HG03432 (cell line): ENCODE results near the gene ARHGAP24.
"Not testable (repeated sequence)": the region's sequence is repeated elsewhere in the genome, so short reads cannot be mapped to it uniquely, and the experiment has no call there.

Experiments used
- ATAC-seq: cut with Tn5 transposase; IDR thresholded peaks from one replicate; pipeline ENCODE4 v1.9.1; 2021; ENCODE audit warnings: mild to moderate bottlenecking, moderate library complexity; ENCODE audit not compliant: unreplicated experiment

The ARHGAP24 gene

GRCh38 chr4:85833302-85833701, 358.4 kb downstream of the ARHGAP24 start:
- no peak for ATAC-seq

- ATAC-seq, result no peak
Measured at GRCh38 chr4:85834934-85835333, 360.0 kb downstream of the ARHGAP24 start.

GRCh38 chr4:85836588-85837438, 361.9 kb downstream of the ARHGAP24 start:
- ATAC-seq, result no peak

- no peak for ATAC-seq
Measured at GRCh38 chr4:85837439-85837733, 362.4 kb downstream of the ARHGAP24 start.

GRCh38 chr4:85839981-85840451, 365.1 kb downstream of the ARHGAP24 start:
- ATAC-seq, result not testable (repeated sequence)

GRCh38 chr4:85842540-85842939, 367.6 kb downstream of the ARHGAP24 start:
- ATAC-seq, result no peak

- not testable (repeated sequence) for ATAC-seq
Measured at GRCh38 chr4:85853740-85854139, 378.8 kb downstream of the ARHGAP24 start.

- ATAC-seq, result no peak
Measured at GRCh38 chr4:85854546-85854945, 379.6 kb downstream of the ARHGAP24 start.

- no peak for ATAC-seq
Measured at GRCh38 chr4:85860066-85860740, 385.3 kb downstream of the ARHGAP24 start.

- no peak for ATAC-seq
Measured at GRCh38 chr4:85861064-85861765, 386.3 kb downstream of the ARHGAP24 start.

- no peak for ATAC-seq
Measured at GRCh38 chr4:85862896-85863295, 387.9 kb downstream of the ARHGAP24 start.

- no peak for ATAC-seq
Measured at GRCh38 chr4:85864259-85865205, 389.6 kb downstream of the ARHGAP24 start.

GRCh38 chr4:85865256-85865655, 390.3 kb downstream of the ARHGAP24 start:
- ATAC-seq, result no peak

- ATAC-seq, result no peak
Measured at GRCh38 chr4:85866508-85866907, 391.6 kb downstream of the ARHGAP24 start.

- no peak for ATAC-seq
Measured at GRCh38 chr4:85867271-85867670, 392.3 kb downstream of the ARHGAP24 start.

GRCh38 chr4:85869181-85869580, 394.2 kb downstream of the ARHGAP24 start:
- ATAC-seq, result no peak

- no peak for ATAC-seq
Measured at GRCh38 chr4:85870298-85871083, 395.5 kb downstream of the ARHGAP24 start.

- ATAC-seq, result no peak
Measured at GRCh38 chr4:85873566-85873965, 398.6 kb downstream of the ARHGAP24 start.

GRCh38 chr4:85879518-85879917, 404.6 kb downstream of the ARHGAP24 start:
- ATAC-seq, result no peak

GRCh38 chr4:85883180-85883579, 408.2 kb downstream of the ARHGAP24 start:
- no peak for ATAC-seq
